Osteocyte (in vitro differentiated cells): ENCODE measurements around the gene UFM1. TPM values are rescaled to one million over a fixed set of nuclear protein-coding genes. Genes with fewer than 3 reads are reported as not detected.

Source experiments
- DNase-seq: peaks from one replicate; pipeline ENCODE4 v3.0.0; 2021; ENCODE audit warnings: mixed read lengths; ENCODE audit not compliant: unreplicated experiment; ENCODE audit errors: extremely low spot score
- H3K27ac Mint-ChIP-seq: one replicate; pipeline ENCODE4 v1.8.0; 2021; ENCODE audit warnings: mild to moderate bottlenecking, mixed read lengths; ENCODE audit not compliant: unreplicated experiment
- H3K27me3 Mint-ChIP-seq: one replicate; pipeline ENCODE4 v1.8.0; 2021; ENCODE audit warnings: mixed read lengths; ENCODE audit not compliant: unreplicated experiment
- H3K36me3 Mint-ChIP-seq: one replicate; pipeline ENCODE4 v1.8.0; 2021; ENCODE audit warnings: mixed read lengths; ENCODE audit not compliant: unreplicated experiment
- H3K4me1 Mint-ChIP-seq: one replicate; pipeline ENCODE4 v1.8.0; 2021; ENCODE audit warnings: mixed read lengths; ENCODE audit not compliant: unreplicated experiment
- H3K4me3 Mint-ChIP-seq: one replicate; pipeline ENCODE4 v1.8.0; 2021; ENCODE audit warnings: mild to moderate bottlenecking, moderate library complexity, mixed read lengths; ENCODE audit not compliant: unreplicated experiment
- H3K9me3 Mint-ChIP-seq: one replicate; pipeline ENCODE4 v1.8.0; 2021; ENCODE audit warnings: mixed read lengths; ENCODE audit not compliant: unreplicated experiment
- total RNA-seq: library from RNA; stranded (reverse); gene quantifications from 2 replicates; pipeline ENCODE4 v1.2.1, GENCODE V29; 2021
- TF ChIP-seq, protein P1 (sequence below): fragments of 200-600 bp; sonication (generic); IDR thresholded peaks from 2 replicates; pipeline ENCODE4 v1.5.0; 2021; ENCODE audit warnings: antibody characterized with exemption, mild to moderate bottlenecking, moderate library complexity

UFM1 gene
- total RNA-seq, 1 donor from 2014 or later: 43.7 TPM

DNA sequence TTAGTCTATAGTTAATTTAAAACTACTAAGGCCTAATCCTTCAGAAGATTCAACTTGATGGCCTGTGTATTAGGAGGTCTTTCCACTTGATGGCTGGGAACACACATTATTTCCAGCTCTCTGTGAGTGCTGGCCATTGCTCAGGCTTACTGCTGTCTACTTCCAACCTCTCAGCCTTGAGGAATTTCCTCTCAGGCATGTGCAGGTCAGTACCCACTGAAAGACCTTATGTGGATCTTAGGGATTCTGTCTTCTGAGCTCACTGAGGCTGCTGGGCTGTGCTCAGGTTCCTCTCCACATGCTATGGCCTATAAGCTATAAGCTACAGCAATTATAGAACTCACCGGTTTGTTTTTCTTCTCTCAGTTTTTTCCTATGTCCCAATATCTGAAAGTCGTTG, 11.6 kb upstream of the UFM1 start:
- H3K27me3 Mint-ChIP-seq: no peaks in the 10 kb centered on the region
- no peak for DNase-seq
- H3K4me3 Mint-ChIP-seq: no peak overlapping the region
- H3K27ac Mint-ChIP-seq: no peak overlapping the region
- H3K36me3 Mint-ChIP-seq: no peaks in the 10 kb centered on the region
- TF ChIP-seq, protein P1, sequence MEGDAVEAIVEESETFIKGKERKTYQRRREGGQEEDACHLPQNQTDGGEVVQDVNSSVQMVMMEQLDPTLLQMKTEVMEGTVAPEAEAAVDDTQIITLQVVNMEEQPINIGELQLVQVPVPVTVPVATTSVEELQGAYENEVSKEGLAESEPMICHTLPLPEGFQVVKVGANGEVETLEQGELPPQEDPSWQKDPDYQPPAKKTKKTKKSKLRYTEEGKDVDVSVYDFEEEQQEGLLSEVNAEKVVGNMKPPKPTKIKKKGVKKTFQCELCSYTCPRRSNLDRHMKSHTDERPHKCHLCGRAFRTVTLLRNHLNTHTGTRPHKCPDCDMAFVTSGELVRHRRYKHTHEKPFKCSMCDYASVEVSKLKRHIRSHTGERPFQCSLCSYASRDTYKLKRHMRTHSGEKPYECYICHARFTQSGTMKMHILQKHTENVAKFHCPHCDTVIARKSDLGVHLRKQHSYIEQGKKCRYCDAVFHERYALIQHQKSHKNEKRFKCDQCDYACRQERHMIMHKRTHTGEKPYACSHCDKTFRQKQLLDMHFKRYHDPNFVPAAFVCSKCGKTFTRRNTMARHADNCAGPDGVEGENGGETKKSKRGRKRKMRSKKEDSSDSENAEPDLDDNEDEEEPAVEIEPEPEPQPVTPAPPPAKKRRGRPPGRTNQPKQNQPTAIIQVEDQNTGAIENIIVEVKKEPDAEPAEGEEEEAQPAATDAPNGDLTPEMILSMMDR: no peak
- no peaks in the 10 kb centered on the region for H3K4me1 Mint-ChIP-seq
- no peaks in the 10 kb centered on the region for H3K9me3 Mint-ChIP-seq

DNA sequence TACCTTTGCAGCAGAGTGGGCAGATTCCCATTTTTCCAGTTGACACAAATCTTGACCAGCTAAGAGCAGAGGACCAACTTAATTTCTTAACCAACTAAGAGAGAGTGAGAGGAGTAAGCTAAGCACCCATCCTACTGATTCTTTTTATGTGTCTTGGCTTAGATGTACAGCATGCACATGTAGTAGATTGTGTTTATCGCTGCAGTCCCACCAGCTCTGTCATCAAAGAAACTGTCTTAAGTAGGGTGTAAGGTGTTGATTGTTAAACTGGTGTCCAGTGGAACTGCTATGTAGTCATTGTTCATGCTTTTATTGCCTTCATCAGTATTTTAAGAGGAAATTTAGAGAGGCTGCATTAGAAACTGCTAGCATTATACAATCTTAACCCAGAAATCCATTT, 9.0 kb upstream of the UFM1 start:
- no peaks in the 10 kb centered on the region for H3K9me3 Mint-ChIP-seq
- DNase-seq: no peak
- no peaks in the 10 kb centered on the region for H3K4me1 Mint-ChIP-seq
- H3K36me3 Mint-ChIP-seq: no peaks in the 10 kb centered on the region
- no peak overlapping the region for H3K4me3 Mint-ChIP-seq
- no peak overlapping the region for H3K27ac Mint-ChIP-seq
- TF ChIP-seq, protein P1: no peak
- no peaks in the 10 kb centered on the region for H3K27me3 Mint-ChIP-seq

DNA sequence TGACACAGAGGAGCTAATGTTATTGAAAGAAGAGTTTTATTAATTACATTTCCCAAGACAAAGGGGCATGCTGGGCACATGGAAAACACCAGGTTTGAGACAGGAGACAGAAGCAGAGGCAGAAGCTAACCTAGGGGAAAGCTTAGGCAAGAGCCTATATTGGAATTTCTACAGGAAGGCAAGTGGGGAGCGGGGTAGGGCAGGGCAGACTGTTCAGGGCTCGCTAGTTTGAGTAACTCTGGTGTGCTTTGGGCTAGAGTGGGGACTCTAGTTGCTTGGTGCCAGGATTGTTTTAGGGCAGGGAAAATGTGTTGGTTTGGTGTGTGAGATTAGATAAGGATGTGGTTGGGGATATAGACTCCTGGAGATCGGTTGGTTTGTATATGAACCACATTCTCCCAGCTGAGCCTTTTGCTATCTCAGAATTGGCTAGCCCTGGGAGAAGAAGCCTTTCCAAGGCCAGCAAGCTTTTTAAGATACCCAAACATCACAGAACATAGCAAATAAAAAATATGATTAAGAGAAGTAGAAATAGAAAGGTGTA, 8.4 kb upstream of the UFM1 start:
- H3K4me3 Mint-ChIP-seq: no peak overlapping the region
- H3K36me3 Mint-ChIP-seq: no peaks in the 10 kb centered on the region
- H3K27me3 Mint-ChIP-seq: no peaks in the 10 kb centered on the region
- no peak for DNase-seq
- H3K4me1 Mint-ChIP-seq: no peaks in the 10 kb centered on the region
- no peak overlapping the region for H3K27ac Mint-ChIP-seq
- H3K9me3 Mint-ChIP-seq: no peaks in the 10 kb centered on the region
- TF ChIP-seq, protein P1: no peak

DNA sequence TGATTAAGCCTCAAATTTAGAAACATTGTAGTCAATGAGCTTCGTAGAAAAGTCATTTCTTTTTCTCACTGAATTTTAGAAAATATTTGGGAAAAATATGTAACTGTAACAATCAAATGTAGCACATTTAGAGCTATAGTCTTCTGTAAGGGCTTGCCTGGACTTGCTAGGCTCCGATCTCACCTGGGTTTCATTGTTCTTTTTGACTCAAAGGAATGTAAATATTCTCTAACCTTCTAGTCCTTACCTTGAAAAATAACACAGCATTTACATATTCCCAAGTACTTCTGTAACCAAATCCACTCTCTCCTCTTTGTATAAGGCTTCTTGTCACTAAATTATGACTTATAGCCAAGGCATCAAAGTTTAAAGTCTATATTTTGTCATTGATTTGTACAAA, 2.9 kb upstream of the UFM1 start:
- no peak for DNase-seq
- Mint-ChIP-seq H3K9me3 (no peaks in the 10 kb centered on the region), H3K4me3 (no peak overlapping the region), H3K4me1 (peaks cover 23% of the 10 kb centered on the region), H3K27me3 (no peaks in the 10 kb centered on the region), H3K36me3 (peaks cover 4% of the 10 kb centered on the region), H3K27ac (no peak overlapping the region)
- TF ChIP-seq, protein P1: no peak

DNA sequence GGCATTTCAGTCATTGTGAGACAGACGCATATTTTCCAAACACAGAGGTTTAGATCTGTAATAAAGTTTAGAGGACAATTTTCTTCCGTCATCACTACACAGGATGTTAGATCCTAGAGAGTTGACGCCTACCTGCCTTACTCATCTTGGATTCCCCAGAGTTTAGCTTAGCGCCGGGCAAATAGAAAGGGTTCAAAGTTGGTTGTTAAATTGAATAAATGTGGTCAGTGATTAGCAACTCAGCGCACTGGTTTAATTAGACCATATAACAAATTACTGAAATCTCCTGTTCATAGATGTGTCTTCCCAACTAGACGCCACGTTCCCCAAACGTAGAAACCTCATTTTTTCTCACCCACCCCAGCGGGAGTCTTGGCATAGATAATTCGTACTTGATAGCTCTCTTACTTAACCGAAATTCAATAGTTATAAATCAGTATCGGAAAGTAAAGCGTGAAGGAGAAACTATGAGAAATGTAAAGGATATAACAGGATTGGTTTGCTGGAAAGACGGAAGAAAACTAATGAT, 726 bp upstream of the UFM1 start:
- H3K4me3 Mint-ChIP-seq: peak overlapping the region; percentile 96
- no peak for DNase-seq
- H3K36me3 Mint-ChIP-seq: peaks cover 10% of the 10 kb centered on the region
- peaks cover 32% of the 10 kb centered on the region for H3K4me1 Mint-ChIP-seq
- H3K9me3 Mint-ChIP-seq: no peaks in the 10 kb centered on the region
- TF ChIP-seq, protein P1: no peak
- no peaks in the 10 kb centered on the region for H3K27me3 Mint-ChIP-seq
- peak overlapping the region; percentile 98 for H3K27ac Mint-ChIP-seq
